GM10248 (cell line): ENCODE measurements around the gene CYP26B1.

Experiments used
- CTCF ChIA-PET: fragments of 300-600 bp; sonication (Branson Sonifier 250); formaldehyde crosslinking; extraction: SDS; loops from one replicate; lab custom pipeline; 2021; ENCODE audit warnings: antibody characterized with exemption; lab: Yijun Ruan, JAX
- POLR2A ChIA-PET: fragments of 350-650 bp; sonication (Branson Sonifier 250); formaldehyde crosslinking; extraction: SDS; loops from one replicate; lab custom pipeline; 2020; ENCODE audit warnings: antibody characterized with exemption; lab: Yijun Ruan, JAX
- DNase-seq: peaks from one replicate; pipeline ENCODE4 v3.0.0; 2012; ENCODE audit errors: extremely low spot score
- CTCF ChIP-seq: IDR thresholded peaks from 2 replicates; pipeline ENCODE4 v1.5.1; 2012; ENCODE audit warnings: mild to moderate bottlenecking, low read depth; ENCODE audit errors: extremely low read depth, missing control alignments, control extremely low read depth

Gene CYP26B1

GRCh38 chr2:72128843-72129227 is 18.8 kb downstream of the CYP26B1 start:
- CTCF ChIA-PET = interaction anchor here (1.4 kb wide), 1 partner anchor 9 kb away, joined by 3 read pairs; no protein-coding TSS in a partner anchor
- no peak for DNase-seq
- POLR2A ChIA-PET = no interaction called here
- no peak for TF ChIP-seq CTCF

- TF ChIP-seq CTCF = no peak
- no peak for DNase-seq
- ChIA-PET CTCF (interaction anchor here (1.4 kb wide), 1 partner anchor 9 kb away, joined by 3 read pairs; no protein-coding TSS in a partner anchor), POLR2A (no interaction called here)
These were observed 19.4 kb downstream of the CYP26B1 start for GRCh38 chr2:72128059-72128842.

GRCh38 chr2:72127401-72128058 is 20.1 kb downstream of the CYP26B1 start:
- POLR2A ChIA-PET = no interaction called here
- DNase-seq = no peak
- no peak for TF ChIP-seq CTCF
- CTCF ChIA-PET = interaction anchor here (1.4 kb wide), 1 partner anchor 10 kb away, joined by 3 read pairs; no protein-coding TSS in a partner anchor

- ChIA-PET POLR2A (no interaction called here), CTCF (no interaction called here)
- no peak for DNase-seq
- no peak for TF ChIP-seq CTCF
These were observed 21.2 kb downstream of the CYP26B1 start for GRCh38 chr2:72126186-72127100.

GRCh38 chr2:72124376-72124775 is 23.3 kb downstream of the CYP26B1 start:
- no peak for TF ChIP-seq CTCF
- DNase-seq = no peak
- CTCF ChIA-PET = interaction anchor here (1.1 kb wide), 1 partner anchor 22 kb away, joined by 3 read pairs; no protein-coding TSS in a partner anchor

GRCh38 chr2:72121153-72121552 is 26.5 kb downstream of the CYP26B1 start:
- no peak for DNase-seq
- ChIA-PET POLR2A (no interaction called here), CTCF (interaction anchor here (0.8 to 1.3 kb wide), 3 partner anchors 11 to 17 kb away, joined by 3 to 5 read pairs (median 3); no protein-coding TSS in a partner anchor)
- TF ChIP-seq CTCF = no peak

More at GRCh38 chr2:72124376-72124775, 23.3 kb downstream of the CYP26B1 start:
- POLR2A ChIA-PET = no interaction called here
